HUES48 (cell line): Measurements from ENCODE around the gene CCDC57.
"Not testable (repeated sequence)": the region's sequence is repeated elsewhere in the genome, so short reads cannot be mapped to it uniquely, and the experiment has no call there.

Experiments used
- H3K27ac ChIP-seq: one replicate; pipeline ENCODE4 v1.7.0; 2013; ENCODE audit warnings: low read depth, low read length, inconsistent platforms
- H3K27me3 ChIP-seq: 2 replicates; pipeline ENCODE4 v1.6.1; 2013; ENCODE audit warnings: mild to moderate bottlenecking, low read length; ENCODE audit not compliant: control insufficient read depth, insufficient read depth
- H3K36me3 ChIP-seq: 2 replicates; pipeline ENCODE4 v1.6.1; 2013; ENCODE audit warnings: low read length; ENCODE audit not compliant: control insufficient read depth, insufficient read depth
- H3K4me1 ChIP-seq: 2 replicates; pipeline ENCODE4 v1.6.1; 2013; ENCODE audit warnings: mild to moderate bottlenecking, low read length; ENCODE audit not compliant: control insufficient read depth, insufficient read depth
- H3K4me3 ChIP-seq: 2 replicates; pipeline ENCODE4 v1.5.1; 2013; ENCODE audit warnings: mild to moderate bottlenecking, low read depth, low read length
- H3K9ac ChIP-seq: 2 replicates; pipeline ENCODE4 v1.6.1; 2013; ENCODE audit warnings: mild to moderate bottlenecking, low read depth, low read length, moderate library complexity
- H3K9me3 ChIP-seq: 2 replicates; pipeline ENCODE4 v1.6.1; 2013; ENCODE audit warnings: low read length; ENCODE audit not compliant: control insufficient read depth, insufficient read depth

The CCDC57 gene

GRCh38 chr17:82212331-82213250 lies at the start of gene CCDC57:
Gene CCDC57 (minus strand): TSS chr17:82212842. CDS start chr17:82201944, 10,898 bp downstream.
- Histone ChIP-seq H3K27me3 (peaks cover 16% of the 10 kb centered on the region), H3K4me1 (no peaks in the 10 kb centered on the region), H3K9ac (peak within 1 kb of the TSS; percentile 42), H3K9me3 (no peaks in the 10 kb centered on the region), H3K4me3 (peak within 1 kb of the TSS; percentile 78), H3K36me3 (no peaks in the 10 kb centered on the region), H3K27ac (peak within 1 kb of the TSS; percentile 35)

GRCh38 chr17:82262344-82262743 lies 49.7 kb upstream of the CCDC57 start:
- Histone ChIP-seq H3K9me3 (no peaks in the 10 kb centered on the region), H3K4me1 (no peaks in the 10 kb centered on the region), H3K27me3 (no peaks in the 10 kb centered on the region), H3K9ac (no peak overlapping the region), H3K4me3 (no peak overlapping the region), H3K27ac (no peak overlapping the region), H3K36me3 (peaks cover 94% of the 10 kb centered on the region)

GRCh38 chr17:82259972-82260961 lies 47.6 kb upstream of the CCDC57 start:
- H3K9me3 ChIP-seq, H3K4me1 ChIP-seq, H3K27ac ChIP-seq, H3K4me3 ChIP-seq, H3K27me3 ChIP-seq, H3K9ac ChIP-seq: not testable (repeated sequence)
- peaks cover 98% of the 10 kb centered on the region for H3K36me3 ChIP-seq

GRCh38 chr17:82258555-82258954 lies 45.9 kb upstream of the CCDC57 start:
- H3K9ac ChIP-seq = no peak overlapping the region
- no peak overlapping the region for H3K4me3 ChIP-seq
- no peaks in the 10 kb centered on the region for H3K9me3 ChIP-seq
- peaks cover 87% of the 10 kb centered on the region for H3K36me3 ChIP-seq
- no peaks in the 10 kb centered on the region for H3K4me1 ChIP-seq
- H3K27me3 ChIP-seq = no peaks in the 10 kb centered on the region
- H3K27ac ChIP-seq = no peak overlapping the region

GRCh38 chr17:82257473-82257872 lies 44.8 kb upstream of the CCDC57 start:
- H3K9me3 ChIP-seq = no peaks in the 10 kb centered on the region
- H3K27ac ChIP-seq = no peak overlapping the region
- H3K4me3 ChIP-seq = no peak overlapping the region
- no peak overlapping the region for H3K9ac ChIP-seq
- H3K27me3 ChIP-seq = no peaks in the 10 kb centered on the region
- H3K4me1 ChIP-seq = no peaks in the 10 kb centered on the region
- peaks cover 87% of the 10 kb centered on the region for H3K36me3 ChIP-seq

GRCh38 chr17:82256242-82256885 lies 43.7 kb upstream of the CCDC57 start:
- Histone ChIP-seq H3K27me3 (no peaks in the 10 kb centered on the region), H3K9ac (no peak overlapping the region), H3K36me3 (peaks cover 87% of the 10 kb centered on the region), H3K4me1 (no peaks in the 10 kb centered on the region), H3K9me3 (no peaks in the 10 kb centered on the region), H3K27ac (no peak overlapping the region), H3K4me3 (no peak overlapping the region)

- no peak overlapping the region for H3K4me3 ChIP-seq
- no peak overlapping the region for H3K9ac ChIP-seq
- H3K36me3 ChIP-seq = peaks cover 87% of the 10 kb centered on the region
- no peak overlapping the region for H3K27ac ChIP-seq
- H3K9me3 ChIP-seq = no peaks in the 10 kb centered on the region
- H3K4me1 ChIP-seq = no peaks in the 10 kb centered on the region
- no peaks in the 10 kb centered on the region for H3K27me3 ChIP-seq
Measured at GRCh38 chr17:82255402-82255972, 42.8 kb upstream of the CCDC57 start.

- H3K4me1 ChIP-seq, H3K4me3 ChIP-seq, H3K27ac ChIP-seq, H3K9me3 ChIP-seq, H3K27me3 ChIP-seq, H3K9ac ChIP-seq: not testable (repeated sequence)
- peaks cover 87% of the 10 kb centered on the region for H3K36me3 ChIP-seq
Measured at GRCh38 chr17:82254746-82255145, 42.1 kb upstream of the CCDC57 start.

GRCh38 chr17:82254096-82254495 lies 41.5 kb upstream of the CCDC57 start:
- not testable (repeated sequence) for H3K9me3 ChIP-seq, H3K27ac ChIP-seq, H3K9ac ChIP-seq, H3K4me1 ChIP-seq, H3K4me3 ChIP-seq, H3K27me3 ChIP-seq
- peaks cover 87% of the 10 kb centered on the region for H3K36me3 ChIP-seq

- no peak overlapping the region for H3K4me3 ChIP-seq
- H3K36me3 ChIP-seq = peaks cover 87% of the 10 kb centered on the region
- H3K4me1 ChIP-seq = no peaks in the 10 kb centered on the region
- no peak overlapping the region for H3K27ac ChIP-seq
- H3K9me3 ChIP-seq = no peaks in the 10 kb centered on the region
- no peak overlapping the region for H3K9ac ChIP-seq
- H3K27me3 ChIP-seq = no peaks in the 10 kb centered on the region
Measured at GRCh38 chr17:82253179-82253544, 40.5 kb upstream of the CCDC57 start.
